Thoracic aorta (tissue), 2 donors: ENCODE measurements around the gene NTSR1. TPM values are rescaled to one million over a fixed set of nuclear protein-coding genes. Genes with fewer than 3 reads are reported as not detected.

Experiments
- ATAC-seq: fragments of 150-250 bp; one replicate; pipeline ENCODE4 v1.8.0; 2017; ENCODE audit warnings: low read depth; ENCODE audit not compliant: insufficient number of reproducible peaks, low FRiP score
- DNase-seq: peaks from one replicate; pipeline ENCODE4 v3.0.0-alpha.2; 2020; ENCODE audit warnings: low spot score
- H3K27ac ChIP-seq, 2 donors: fragments of 200-600 bp; sonication (generic); 1 replicate in 1 of 2; 2 replicates in 1 of 2; pipeline ENCODE4 v1.5.1; 2016; ENCODE audit warnings: mild to moderate bottlenecking in 2 of 2, moderate library complexity in 2 of 2
- H3K27me3 ChIP-seq: fragments of 200-600 bp; sonication (generic); replicated peaks from 2 replicates; pipeline ENCODE4 v1.6.0; 2016; ENCODE audit warnings: mild to moderate bottlenecking; ENCODE audit not compliant: insufficient read depth
- H3K36me3 ChIP-seq: fragments of 200-600 bp; sonication (generic); one replicate; pipeline ENCODE4 v1.5.1; 2016
- H3K4me1 ChIP-seq, 2 donors: fragments of 200-600 bp; sonication (generic); 1 replicate in 1 of 2; 2 replicates in 1 of 2; pipeline versions ENCODE4 v1.5.1 to v1.6.0; 2016; ENCODE audit warnings: low read depth in 2 of 2, mild to moderate bottlenecking in 1 of 2; ENCODE audit not compliant: control insufficient read depth in 1 of 2
- H3K4me3 ChIP-seq: fragments of 200-600 bp; sonication (generic); 2 replicates; pipeline ENCODE4 v1.5.1; 2016; ENCODE audit warnings: mild to moderate bottlenecking
- H3K9me3 ChIP-seq: fragments of 200-600 bp; sonication (generic); 2 replicates; pipeline ENCODE4 v1.5.1; 2016
- CTCF ChIP-seq: fragments of 200-600 bp; sonication (generic); IDR thresholded peaks from one replicate; pipeline ENCODE4 v1.5.1; 2019; ENCODE audit warnings: antibody characterized with exemption
- total RNA-seq, 2 donors: library from RNA; depleted of rRNA; stranded (reverse); fragments of >200 nt; gene quantifications; one replicate each; pipeline versions ENCODE4 v1.1.0 to v1.2.3, GENCODE V29; 2016

Gene NTSR1
- total RNA-seq, 2 donors from 2014 or later = not detected

GRCh38 chr20:62726716-62727583 is 18.3 kb downstream of the NTSR1 start:
- H3K27me3 ChIP-seq = no peaks in the 10 kb centered on the region
- no peak for ATAC-seq

GRCh38 chr20:62727584-62728027 is 19.0 kb downstream of the NTSR1 start:
- Histone ChIP-seq H3K27ac (no peak overlapping the region), H3K9me3 (no peaks in the 10 kb centered on the region), H3K4me1 (no peaks in the 10 kb centered on the region), H3K27me3 (no peaks in the 10 kb centered on the region), H3K4me3 (no peak overlapping the region), H3K36me3 (no peaks in the 10 kb centered on the region)
- DNase-seq (no peak), ATAC-seq (no peak)
- TF ChIP-seq CTCF = no peak

More at GRCh38 chr20:62726716-62727583, 18.3 kb downstream of the NTSR1 start:
- no peaks in the 10 kb centered on the region for H3K9me3 ChIP-seq
- H3K27ac ChIP-seq = no peak overlapping the region
- H3K4me1 ChIP-seq = no peaks in the 10 kb centered on the region
- H3K36me3 ChIP-seq = no peaks in the 10 kb centered on the region
- no peak overlapping the region for H3K4me3 ChIP-seq
- TF ChIP-seq CTCF = no peak
- DNase-seq = no peak

GRCh38 chr20:62728028-62728780 is 19.6 kb downstream of the NTSR1 start:
- H3K4me1 ChIP-seq = no peaks in the 10 kb centered on the region
- no peaks in the 10 kb centered on the region for H3K36me3 ChIP-seq
- ATAC-seq (no peak), DNase-seq (no peak)
- no peak for TF ChIP-seq CTCF
- H3K4me3 ChIP-seq = no peak overlapping the region
- no peaks in the 10 kb centered on the region for H3K27me3 ChIP-seq
- H3K9me3 ChIP-seq = no peaks in the 10 kb centered on the region
- no peak overlapping the region for H3K27ac ChIP-seq

GRCh38 chr20:62728781-62729300 is 20.2 kb downstream of the NTSR1 start:
- TF ChIP-seq CTCF = no peak
- Histone ChIP-seq H3K27ac (no peak overlapping the region), H3K4me1 (no peaks in the 10 kb centered on the region), H3K27me3 (no peaks in the 10 kb centered on the region), H3K9me3 (no peaks in the 10 kb centered on the region), H3K36me3 (no peaks in the 10 kb centered on the region), H3K4me3 (no peak overlapping the region)
- DNase-seq (no peak), ATAC-seq (no peak)

- Histone ChIP-seq H3K27ac (no peak overlapping the region), H3K4me3 (no peak overlapping the region), H3K9me3 (no peaks in the 10 kb centered on the region), H3K4me1 (no peaks in the 10 kb centered on the region), H3K27me3 (no peaks in the 10 kb centered on the region), H3K36me3 (no peaks in the 10 kb centered on the region)
- ATAC-seq (no peak), DNase-seq (no peak)
- no peak for TF ChIP-seq CTCF
Observed at GRCh38 chr20:62730481-62730880, 21.8 kb downstream of the NTSR1 start.
